ENCODE data around the gene SPPL2B. TPM values are rescaled to one million over a fixed set of nuclear protein-coding genes. Genes with fewer than 3 reads are reported as not detected.

SPPL2B gene
- total and polyA plus RNA-seq, 12 donors: 17.8 to 69.7 (median 21.2) TPM

- DNase-seq: no peak
- WGBS, 2 donors: 81 to 84% methylated on average over 14 of the region's 14 CpGs
Measured at GRCh38 chr19:2398735-2399305, 70.3 kb downstream of the SPPL2B start.

GRCh38 chr19:2399582-2399981, 71.1 kb downstream of the SPPL2B start:
- H3K27ac ChIP-seq: no peak overlapping the region
- H3K4me3 ChIP-seq: no peak overlapping the region
- WGBS, 2 donors: 92 to 95% methylated on average over 4 of the region's 4 CpGs
- no peaks in the 10 kb centered on the region for H3K4me1 ChIP-seq
- no peak for ATAC-seq
- H3K9me3 ChIP-seq: peaks cover 0 to 7% (median 0%) of the 10 kb centered on the region in 11 donors
- peaks cover 0 to 17% (median 3%) of the 10 kb centered on the region in 7 donors for H3K27me3 ChIP-seq
- no peak for DNase-seq
- no peaks in the 10 kb centered on the region for H3K36me3 ChIP-seq
- no peak for TF ChIP-seq CTCF (IDR thresholded peaks at IDR 0.05)
- intact Hi-C loops (cut with DNase I): loop anchor here in 6 of 10 donors (10.0 kb wide), 4 partner anchors 115 to 245 kb away; partner anchors contain the start of genes AP3D1 (in 2 of the 6), PLEKHJ1 (in 2 of the 6), SF3A2 (in 2 of the 6) and PEAK3 (in 1 of the 6)

More at GRCh38 chr19:2398735-2399305, 70.3 kb downstream of the SPPL2B start:
- TF ChIP-seq CTCF (IDR thresholded peaks at IDR 0.05): no peak
- H3K36me3 ChIP-seq: no peaks in the 10 kb centered on the region
- no peak for ATAC-seq
- peaks cover 0 to under 1% (median 0%) of the 10 kb centered on the region in 11 donors for H3K9me3 ChIP-seq
- no peak overlapping the region for H3K4me3 ChIP-seq
- no peaks in the 10 kb centered on the region for H3K4me1 ChIP-seq
- intact Hi-C loops (cut with DNase I): loop anchor here in 6 of 10 donors (10.0 kb wide), 4 partner anchors 114 to 244 kb away; partner anchors contain the start of genes AP3D1 (in 2 of the 6), PLEKHJ1 (in 2 of the 6), SF3A2 (in 2 of the 6) and PEAK3 (in 1 of the 6)
- H3K27me3 ChIP-seq: peaks cover 0 to 17% (median 3%) of the 10 kb centered on the region in 7 donors
- H3K27ac ChIP-seq: no peak overlapping the region

Other genes with a start within 250 kb of the SPPL2B start
- gene MOB3A, start 232.4 kb upstream of the SPPL2B start, total RNA-seq: 10 to 100 TPM; 10.0 to 30.5 (median 16.2) TPM
- 10 to 100 TPM in 1 of 2 donors, 1 to 10 TPM in 1; 8.9 to 12.8 TPM for gene MOB3A, start 232.4 kb upstream of the SPPL2B start, polyA plus RNA-seq
- 1 to 10 TPM; 1.2 to 6.5 (median 2.2) TPM for gene IZUMO4, start 231.8 kb upstream of the SPPL2B start, total RNA-seq
- gene IZUMO4, start 231.8 kb upstream of the SPPL2B start, polyA plus RNA-seq: 10 to 100 TPM in 1 of 2 donors, 1 to 10 TPM in 1; 8.6 to 13.1 TPM
- gene AP3D1, start 177.1 kb upstream of the SPPL2B start, total RNA-seq: 100 to 1,000 TPM in 1 of 10 donors, 10 to 100 TPM in 9; 68.4 to 168 (median 81.9) TPM
- 10 to 100 TPM; 63.9 to 95.1 TPM for gene AP3D1, start 177.1 kb upstream of the SPPL2B start, polyA plus RNA-seq
- gene DOT1L, start 164.8 kb upstream of the SPPL2B start, total RNA-seq: 10 to 100 TPM in 7 of 10 donors, 1 to 10 TPM in 3; 7.0 to 16.0 (median 12.5) TPM
- gene DOT1L, start 164.8 kb upstream of the SPPL2B start, polyA plus RNA-seq: 10 to 100 TPM in 1 of 2 donors, 1 to 10 TPM in 1; 9.2 to 12.1 TPM
- 10 to 100 TPM; 40.0 to 76.5 (median 45.0) TPM for gene PLEKHJ1, start 92.4 kb upstream of the SPPL2B start, total RNA-seq
- 100 to 1,000 TPM in 1 of 2 donors, 10 to 100 TPM in 1; 83.6 to 103 TPM for gene PLEKHJ1, start 92.4 kb upstream of the SPPL2B start, polyA plus RNA-seq
- 10 to 100 TPM; 24.6 to 45.2 (median 30.4) TPM for gene SF3A2, start 91.9 kb upstream of the SPPL2B start, total RNA-seq
- gene SF3A2, start 91.9 kb upstream of the SPPL2B start, polyA plus RNA-seq: 10 to 100 TPM; 25.8 to 47.3 TPM
- under 1 TPM; 0.15 to 0.70 (median 0.41) TPM for gene AMH, start 79.4 kb upstream of the SPPL2B start, total RNA-seq
- gene AMH, start 79.4 kb upstream of the SPPL2B start, polyA plus RNA-seq: 1 to 10 TPM in 1 of 2 donors, under 1 TPM in 1; 0.30 to 1.0 TPM
- gene JSRP1, start 72.3 kb upstream of the SPPL2B start, total RNA-seq: under 1 TPM in 3 of 10 donors, not detected in 7; 0.31 to 0.72 (median 0.45) TPM
- gene JSRP1, start 72.3 kb upstream of the SPPL2B start, polyA plus RNA-seq: under 1 TPM in 1 of 2 donors, not detected in 1; 0.29 TPM
- 1 to 10 TPM in 1 of 10 donors, under 1 TPM in 9; 0.11 to 1.1 (median 0.22) TPM for gene PEAK3, start 46.5 kb upstream of the SPPL2B start, total RNA-seq
- under 1 TPM; 0.13 to 0.22 TPM for gene PEAK3, start 46.5 kb upstream of the SPPL2B start, polyA plus RNA-seq
- not detected for gene LINGO3, start 20.5 kb upstream of the SPPL2B start, total RNA-seq
- gene LINGO3, start 20.5 kb upstream of the SPPL2B start, polyA plus RNA-seq: not detected
- 10 to 100 TPM; 29.0 to 48.6 (median 35.2) TPM for gene LSM7, start 98 bp upstream of the SPPL2B start, total RNA-seq
- gene LSM7, start 98 bp upstream of the SPPL2B start, polyA plus RNA-seq: 100 to 1,000 TPM; 209 to 277 TPM
- gene TMPRSS9, start 31.6 kb downstream of the SPPL2B start, total RNA-seq: not detected
- under 1 TPM in 1 of 2 donors, not detected in 1; 0.01 TPM for gene TMPRSS9, start 31.6 kb downstream of the SPPL2B start, polyA plus RNA-seq
- 10 to 100 TPM; 54.2 to 94.2 (median 64.9) TPM for gene TIMM13, start 98.9 kb downstream of the SPPL2B start, total RNA-seq
- gene TIMM13, start 98.9 kb downstream of the SPPL2B start, polyA plus RNA-seq: 100 to 1,000 TPM in 1 of 2 donors, 10 to 100 TPM in 1; 79.6 to 116 TPM
- 10 to 100 TPM in 6 of 10 donors, 1 to 10 TPM in 4; 7.5 to 21.2 (median 10.1) TPM for gene LMNB2, start 128.3 kb downstream of the SPPL2B start, total RNA-seq
- 10 to 100 TPM in 1 of 2 donors, 1 to 10 TPM in 1; 9.1 to 18.8 TPM for gene LMNB2, start 128.3 kb downstream of the SPPL2B start, polyA plus RNA-seq
- 100 to 1,000 TPM in 2 of 10 donors, 10 to 100 TPM in 8; 19.6 to 297 (median 31.3) TPM for gene GADD45B, start 147.4 kb downstream of the SPPL2B start, total RNA-seq
- gene GADD45B, start 147.4 kb downstream of the SPPL2B start, polyA plus RNA-seq: 10 to 100 TPM; 81.4 to 95.2 TPM